ENCODE data around the gene WBP11.

DNA sequence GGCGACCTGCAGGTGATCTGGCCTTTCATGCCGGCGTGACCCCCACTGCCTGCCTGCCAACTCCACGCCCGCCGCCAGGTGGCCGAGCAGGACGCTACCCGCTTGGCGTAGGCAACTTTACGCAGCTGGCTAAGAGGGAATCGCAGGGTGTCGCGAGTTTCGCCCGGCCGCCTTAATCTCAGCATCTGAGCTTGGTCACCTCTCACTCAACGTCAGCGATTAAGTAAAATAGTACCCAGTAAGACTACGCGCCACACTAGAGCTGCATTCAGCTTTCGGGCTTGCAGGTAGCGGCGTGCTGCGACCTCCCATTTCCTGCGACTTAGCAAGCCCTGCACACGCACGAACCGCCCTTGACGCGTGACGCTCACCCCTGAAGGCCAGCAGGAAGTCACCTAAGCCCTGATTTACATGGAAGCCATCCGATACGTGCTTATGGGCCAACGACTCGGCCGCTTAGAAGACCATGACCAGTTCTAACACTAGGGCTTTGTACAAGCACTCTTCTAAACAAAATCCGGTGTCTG lies 33.2 kb downstream of the WBP11 start:
- peak; percentile 19 for TF ChIP-seq POLR2A (IDR thresholded peaks at IDR 0.05; ENCODE audit: borderline replicate concordance, extremely low read depth, insufficient read depth, insufficient read length)
- no peak; the same call in 1 of the 2 replicates for TF ChIP-seq POLR2AphosphoS5 (IDR thresholded peaks at IDR 0.05; ENCODE audit: low read depth, low read length)
- TF ChIP-seq, protein P1, sequence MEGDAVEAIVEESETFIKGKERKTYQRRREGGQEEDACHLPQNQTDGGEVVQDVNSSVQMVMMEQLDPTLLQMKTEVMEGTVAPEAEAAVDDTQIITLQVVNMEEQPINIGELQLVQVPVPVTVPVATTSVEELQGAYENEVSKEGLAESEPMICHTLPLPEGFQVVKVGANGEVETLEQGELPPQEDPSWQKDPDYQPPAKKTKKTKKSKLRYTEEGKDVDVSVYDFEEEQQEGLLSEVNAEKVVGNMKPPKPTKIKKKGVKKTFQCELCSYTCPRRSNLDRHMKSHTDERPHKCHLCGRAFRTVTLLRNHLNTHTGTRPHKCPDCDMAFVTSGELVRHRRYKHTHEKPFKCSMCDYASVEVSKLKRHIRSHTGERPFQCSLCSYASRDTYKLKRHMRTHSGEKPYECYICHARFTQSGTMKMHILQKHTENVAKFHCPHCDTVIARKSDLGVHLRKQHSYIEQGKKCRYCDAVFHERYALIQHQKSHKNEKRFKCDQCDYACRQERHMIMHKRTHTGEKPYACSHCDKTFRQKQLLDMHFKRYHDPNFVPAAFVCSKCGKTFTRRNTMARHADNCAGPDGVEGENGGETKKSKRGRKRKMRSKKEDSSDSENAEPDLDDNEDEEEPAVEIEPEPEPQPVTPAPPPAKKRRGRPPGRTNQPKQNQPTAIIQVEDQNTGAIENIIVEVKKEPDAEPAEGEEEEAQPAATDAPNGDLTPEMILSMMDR (IDR thresholded peaks at IDR 0.05 in 2 of 3, conservative IDR thresholded peaks at IDR 0.05 in 1 of 3; ENCODE audit: borderline replicate concordance in 1 of 3, insufficient read depth in 1 of 3, low read depth in 2 of 3, low read length in 2 of 3), result peak; percentile 14 to 59 (median 51); a peak in 4 of 6 replicates
- TF ChIP-seq YY1 (IDR thresholded peaks at IDR 0.05; ENCODE audit: extremely low read depth, insufficient replicate concordance, low read depth, low read length), result peak; percentile 10
- no peak for TF ChIP-seq JUND (IDR thresholded peaks at IDR 0.05)
- TF ChIP-seq, protein P2, sequence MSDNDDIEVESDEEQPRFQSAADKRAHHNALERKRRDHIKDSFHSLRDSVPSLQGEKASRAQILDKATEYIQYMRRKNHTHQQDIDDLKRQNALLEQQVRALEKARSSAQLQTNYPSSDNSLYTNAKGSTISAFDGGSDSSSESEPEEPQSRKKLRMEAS (IDR thresholded peaks at IDR 0.05), result peak; percentile 65
- TF ChIP-seq, protein P3, sequence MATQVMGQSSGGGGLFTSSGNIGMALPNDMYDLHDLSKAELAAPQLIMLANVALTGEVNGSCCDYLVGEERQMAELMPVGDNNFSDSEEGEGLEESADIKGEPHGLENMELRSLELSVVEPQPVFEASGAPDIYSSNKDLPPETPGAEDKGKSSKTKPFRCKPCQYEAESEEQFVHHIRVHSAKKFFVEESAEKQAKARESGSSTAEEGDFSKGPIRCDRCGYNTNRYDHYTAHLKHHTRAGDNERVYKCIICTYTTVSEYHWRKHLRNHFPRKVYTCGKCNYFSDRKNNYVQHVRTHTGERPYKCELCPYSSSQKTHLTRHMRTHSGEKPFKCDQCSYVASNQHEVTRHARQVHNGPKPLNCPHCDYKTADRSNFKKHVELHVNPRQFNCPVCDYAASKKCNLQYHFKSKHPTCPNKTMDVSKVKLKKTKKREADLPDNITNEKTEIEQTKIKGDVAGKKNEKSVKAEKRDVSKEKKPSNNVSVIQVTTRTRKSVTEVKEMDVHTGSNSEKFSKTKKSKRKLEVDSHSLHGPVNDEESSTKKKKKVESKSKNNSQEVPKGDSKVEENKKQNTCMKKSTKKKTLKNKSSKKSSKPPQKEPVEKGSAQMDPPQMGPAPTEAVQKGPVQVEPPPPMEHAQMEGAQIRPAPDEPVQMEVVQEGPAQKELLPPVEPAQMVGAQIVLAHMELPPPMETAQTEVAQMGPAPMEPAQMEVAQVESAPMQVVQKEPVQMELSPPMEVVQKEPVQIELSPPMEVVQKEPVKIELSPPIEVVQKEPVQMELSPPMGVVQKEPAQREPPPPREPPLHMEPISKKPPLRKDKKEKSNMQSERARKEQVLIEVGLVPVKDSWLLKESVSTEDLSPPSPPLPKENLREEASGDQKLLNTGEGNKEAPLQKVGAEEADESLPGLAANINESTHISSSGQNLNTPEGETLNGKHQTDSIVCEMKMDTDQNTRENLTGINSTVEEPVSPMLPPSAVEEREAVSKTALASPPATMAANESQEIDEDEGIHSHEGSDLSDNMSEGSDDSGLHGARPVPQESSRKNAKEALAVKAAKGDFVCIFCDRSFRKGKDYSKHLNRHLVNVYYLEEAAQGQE (IDR thresholded peaks at IDR 0.05; ENCODE audit: low read depth), result no peak
- no peak for TF ChIP-seq ZNF274 (IDR thresholded peaks at IDR 0.05; ENCODE audit: low read depth, low read length)
- no peak for TF ChIP-seq EZH2 (IDR thresholded peaks at IDR 0.05)
- TF ChIP-seq SRF (IDR thresholded peaks at IDR 0.05; ENCODE audit: low read depth), result no peak
- 0 out of 2 replicates have a peak, but pooled peaks have one; percentile 34 for TF ChIP-seq RAD21 (IDR thresholded peaks at IDR 0.05; ENCODE audit: low read depth)
